Neural cell (in vitro differentiated cells): ENCODE measurements around the gene ARL8A. TPM values are rescaled to one million over a fixed set of nuclear protein-coding genes. Genes with fewer than 3 reads are reported as not detected.

Experiments
- H2AFZ ChIP-seq: fragments of 200-600, 300-800 bp; sonication (generic), shearing (Covaris generic); 2 replicates; pipeline ENCODE4 v1.6.0; 2014; ENCODE audit warnings: low read depth, mild to moderate bottlenecking, antibody characterized with exemption, low read length, moderate library complexity
- H3F3A ChIP-seq: fragments of 200-600 bp; shearing (Covaris generic); 2 replicates; pipeline ENCODE4 v1.6.1; 2016; ENCODE audit warnings: mild to moderate bottlenecking, moderate library complexity, mixed read lengths, antibody characterized with exemption, low read length; ENCODE audit not compliant: insufficient read depth, poor library complexity, severe bottlenecking
- H3K27ac ChIP-seq: fragments of 200-600, 300-800 bp; sonication (generic), shearing (Covaris generic); 2 replicates; pipeline ENCODE4 v1.5.1; 2014; ENCODE audit warnings: mild to moderate bottlenecking, low read length, moderate library complexity
- H3K27me3 ChIP-seq: fragments of 300-800, 200-600 bp; sonication (generic), shearing (Covaris generic); 2 replicates; pipeline ENCODE4 v1.6.0; 2014; ENCODE audit warnings: mild to moderate bottlenecking, low read depth, low read length, moderate library complexity; ENCODE audit not compliant: insufficient read depth
- H3K36me3 ChIP-seq: fragments of 300-800, 200-600 bp; sonication (generic), shearing (Covaris generic); 2 replicates; pipeline ENCODE4 v1.5.1; 2014; ENCODE audit warnings: mild to moderate bottlenecking, antibody characterized with exemption, low read length, moderate library complexity; ENCODE audit not compliant: insufficient read depth
- H3K4me2 ChIP-seq: fragments of 300-800, 200-600 bp; sonication (generic), shearing (Covaris generic); 2 replicates; pipeline ENCODE4 v1.6.0; 2014; ENCODE audit warnings: mild to moderate bottlenecking, low read length
- H3K4me3 ChIP-seq: fragments of 300-800, 200-600 bp; sonication (generic), shearing (Covaris generic); 2 replicates; pipeline ENCODE4 v1.5.1; 2014; ENCODE audit warnings: mild to moderate bottlenecking, low read length, moderate library complexity
- H3K79me2 ChIP-seq: fragments of 200-600 bp; shearing (Covaris generic); replicated peaks from 2 replicates; pipeline ENCODE4 v1.6.0; 2014; ENCODE audit warnings: mild to moderate bottlenecking, low read length, moderate library complexity; ENCODE audit not compliant: insufficient read depth
- H3K9ac ChIP-seq: fragments of 300-800, 200-600 bp; sonication (generic), shearing (Covaris generic); 2 replicates; pipeline ENCODE4 v1.6.1; 2016; ENCODE audit warnings: mild to moderate bottlenecking, low read length, mixed read lengths
- H3K9me2 ChIP-seq: fragments of 200-600 bp; shearing (Covaris generic); 2 replicates; pipeline ENCODE4 v1.6.1; 2016; ENCODE audit warnings: mild to moderate bottlenecking, low read length, mixed read lengths; ENCODE audit not compliant: insufficient read depth
- H3K9me3 ChIP-seq: fragments of 200-600, 300-800 bp; sonication (generic), shearing (Covaris generic); 2 replicates; pipeline ENCODE4 v1.6.1; 2016; ENCODE audit warnings: mild to moderate bottlenecking, mixed run types, low read length, moderate library complexity, mixed read lengths
- H4K20me1 ChIP-seq: fragments of 200-600 bp; shearing (Covaris generic); 2 replicates; pipeline ENCODE4 v1.6.1; 2016; ENCODE audit warnings: mild to moderate bottlenecking, mixed run types; ENCODE audit not compliant: insufficient read depth
- EP300 ChIP-seq: fragments of 450-650 bp; conservative IDR thresholded peaks from 2 replicates; pipeline ENCODE4 v1.6.1; 2014; ENCODE audit warnings: antibody characterized with exemption, mild to moderate bottlenecking, moderate library complexity; ENCODE audit not compliant: poor library complexity, severe bottlenecking
- EZH2 ChIP-seq: fragments of 200-600, 300-800 bp; shearing (Covaris generic), sonication (generic); IDR thresholded peaks from 2 replicates; pipeline ENCODE4 v1.6.1; 2014; ENCODE audit warnings: antibody characterized with exemption, low read length, borderline replicate concordance, mild to moderate bottlenecking; ENCODE audit not compliant: insufficient read depth, poor library complexity, severe bottlenecking
- MXI1 ChIP-seq: fragments of 450-650 bp; conservative IDR thresholded peaks from 2 replicates; pipeline ENCODE4 v1.6.1; 2014; ENCODE audit warnings: antibody characterized with exemption, mild to moderate bottlenecking; ENCODE audit not compliant: poor library complexity, severe bottlenecking
- POLR2AphosphoS5 ChIP-seq: IDR thresholded peaks from 2 replicates; pipeline ENCODE4 v1.6.1; 2012
- RAD21 ChIP-seq: fragments of 450-650 bp; conservative IDR thresholded peaks from 2 replicates; pipeline ENCODE4 v1.6.1; 2014; ENCODE audit warnings: antibody characterized with exemption, mild to moderate bottlenecking, moderate library complexity
- SMC3 ChIP-seq: fragments of 450-650 bp; conservative IDR thresholded peaks from 2 replicates; pipeline ENCODE4 v1.6.1; 2014; ENCODE audit warnings: antibody characterized with exemption, mild to moderate bottlenecking, moderate library complexity; ENCODE audit not compliant: poor library complexity
- TAF1 ChIP-seq: IDR thresholded peaks from 2 replicates; pipeline ENCODE4 v1.6.1; 2012; ENCODE audit warnings: low read depth
- polyA minus RNA-seq: library from RNA; depleted of rRNA, polyadenylated mRNA; stranded (reverse); fragments of >200 nt; gene quantifications from 2 replicates; pipeline ENCODE4 v1.2.3, GENCODE V29; 2014
- polyA plus RNA-seq: library from polyadenylated mRNA; depleted of rRNA; stranded (reverse); fragments of >200 nt; gene quantifications from 2 replicates; pipeline ENCODE4 v1.2.3, GENCODE V29; 2014
- TF ChIP-seq, protein P1 (sequence below): IDR thresholded peaks from 2 replicates; pipeline ENCODE4 v1.6.1; 2012; ENCODE audit warnings: borderline replicate concordance
- TF ChIP-seq, protein P2 (sequence below): fragments of 450-650 bp; IDR thresholded peaks from 2 replicates; pipeline ENCODE4 v1.5.1; 2014; ENCODE audit warnings: antibody characterized with exemption, mild to moderate bottlenecking, moderate library complexity; ENCODE audit not compliant: poor library complexity, severe bottlenecking

ARL8A gene
- 82.9 and 89.4 TPM in 2 replicates for polyA plus RNA-seq
- polyA minus RNA-seq, result 70.4 and 73.5 TPM in 2 replicates

DNA sequence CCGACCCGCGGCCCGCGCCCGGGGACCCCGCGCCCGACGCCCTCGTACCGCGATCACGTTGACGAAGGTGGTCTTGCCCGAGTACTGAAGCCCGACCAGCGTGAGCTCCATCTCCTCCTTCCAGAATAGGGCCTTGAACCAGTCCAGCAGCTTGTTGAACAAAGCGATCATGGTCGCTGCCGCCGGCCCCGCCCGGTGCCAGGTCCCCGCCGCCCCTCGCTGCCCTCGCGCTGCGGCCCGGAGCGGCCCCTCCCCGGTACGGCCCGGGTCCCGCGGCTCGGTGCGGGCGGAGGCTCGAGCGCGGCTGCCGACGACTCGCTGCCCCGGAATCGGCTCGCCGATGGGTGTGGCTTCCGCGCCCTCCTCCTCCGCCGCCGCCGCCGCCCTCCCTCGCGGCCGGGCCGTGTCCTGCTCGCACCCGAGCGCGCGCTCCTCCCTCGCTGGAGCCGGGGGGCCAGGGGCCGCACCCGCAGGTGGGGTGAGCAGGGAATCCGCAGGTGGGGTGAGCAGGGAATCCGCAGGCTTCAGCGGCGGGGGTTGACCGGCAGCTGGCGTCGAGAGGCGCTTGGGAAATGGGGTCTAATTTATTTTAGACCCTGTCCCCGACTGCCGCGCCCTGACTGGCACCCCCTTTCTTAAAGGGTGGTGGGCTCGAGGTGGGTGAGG, at the start of gene ARL8A:
ARL8A (minus strand) TSS at position 336 of the 666 bp plus-strand sequence; CDS start at position 171, 165 bp downstream.
- Histone ChIP-seq H3F3A (no peaks in the 10 kb centered on the region), H3K9me2 (no peaks in the 10 kb centered on the region), H3K4me3 (peak within 1 kb of the TSS; percentile 95), H3K27me3 (no peaks in the 10 kb centered on the region), H3K4me2 (peak within 1 kb of the TSS; percentile 86), H2AFZ (peak within 1 kb of the TSS; percentile 85), H3K9ac (peak within 1 kb of the TSS; percentile 89), H4K20me1 (peaks cover 8% of the 10 kb centered on the region), H3K9me3 (no peaks in the 10 kb centered on the region), H3K36me3 (no peaks in the 10 kb centered on the region), H3K79me2 (peaks cover 37% of the 10 kb centered on the region), H3K27ac (peak within 1 kb of the TSS; percentile 37)
- TF ChIP-seq POLR2AphosphoS5, result peak; percentile 82
- TF ChIP-seq, protein P1, sequence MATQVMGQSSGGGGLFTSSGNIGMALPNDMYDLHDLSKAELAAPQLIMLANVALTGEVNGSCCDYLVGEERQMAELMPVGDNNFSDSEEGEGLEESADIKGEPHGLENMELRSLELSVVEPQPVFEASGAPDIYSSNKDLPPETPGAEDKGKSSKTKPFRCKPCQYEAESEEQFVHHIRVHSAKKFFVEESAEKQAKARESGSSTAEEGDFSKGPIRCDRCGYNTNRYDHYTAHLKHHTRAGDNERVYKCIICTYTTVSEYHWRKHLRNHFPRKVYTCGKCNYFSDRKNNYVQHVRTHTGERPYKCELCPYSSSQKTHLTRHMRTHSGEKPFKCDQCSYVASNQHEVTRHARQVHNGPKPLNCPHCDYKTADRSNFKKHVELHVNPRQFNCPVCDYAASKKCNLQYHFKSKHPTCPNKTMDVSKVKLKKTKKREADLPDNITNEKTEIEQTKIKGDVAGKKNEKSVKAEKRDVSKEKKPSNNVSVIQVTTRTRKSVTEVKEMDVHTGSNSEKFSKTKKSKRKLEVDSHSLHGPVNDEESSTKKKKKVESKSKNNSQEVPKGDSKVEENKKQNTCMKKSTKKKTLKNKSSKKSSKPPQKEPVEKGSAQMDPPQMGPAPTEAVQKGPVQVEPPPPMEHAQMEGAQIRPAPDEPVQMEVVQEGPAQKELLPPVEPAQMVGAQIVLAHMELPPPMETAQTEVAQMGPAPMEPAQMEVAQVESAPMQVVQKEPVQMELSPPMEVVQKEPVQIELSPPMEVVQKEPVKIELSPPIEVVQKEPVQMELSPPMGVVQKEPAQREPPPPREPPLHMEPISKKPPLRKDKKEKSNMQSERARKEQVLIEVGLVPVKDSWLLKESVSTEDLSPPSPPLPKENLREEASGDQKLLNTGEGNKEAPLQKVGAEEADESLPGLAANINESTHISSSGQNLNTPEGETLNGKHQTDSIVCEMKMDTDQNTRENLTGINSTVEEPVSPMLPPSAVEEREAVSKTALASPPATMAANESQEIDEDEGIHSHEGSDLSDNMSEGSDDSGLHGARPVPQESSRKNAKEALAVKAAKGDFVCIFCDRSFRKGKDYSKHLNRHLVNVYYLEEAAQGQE, result peak; percentile 20
- no peak for TF ChIP-seq MXI1

DNA sequence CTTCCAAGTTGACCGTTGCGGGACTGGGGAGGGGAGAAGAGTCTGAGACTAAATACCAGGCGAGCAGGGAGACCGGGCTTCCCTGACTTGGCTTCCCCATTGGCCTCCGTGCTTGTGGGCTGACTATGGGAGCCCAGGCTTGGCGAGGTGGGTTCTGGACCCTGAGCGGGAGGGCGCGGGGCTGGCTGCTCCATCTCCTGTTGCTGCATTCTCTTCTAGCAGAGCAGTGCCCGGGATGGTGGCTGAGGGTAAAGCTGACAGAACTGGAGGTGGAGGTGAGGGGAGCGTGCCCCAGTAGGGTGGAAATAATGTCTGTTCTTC, 49.8 kb upstream of the ARL8A start:
- Histone ChIP-seq H3K4me3 (no peak overlapping the region), H4K20me1 (no peaks in the 10 kb centered on the region), H3F3A (no peaks in the 10 kb centered on the region), H3K9me2 (no peaks in the 10 kb centered on the region), H3K9me3 (no peaks in the 10 kb centered on the region), H3K9ac (no peak overlapping the region), H3K79me2 (no peaks in the 10 kb centered on the region), H3K27me3 (peaks cover 34% of the 10 kb centered on the region), H3K27ac (no peak overlapping the region), H2AFZ (no peak overlapping the region), H3K36me3 (no peaks in the 10 kb centered on the region), H3K4me2 (no peak overlapping the region)
- TF ChIP-seq, protein P1, result no peak
- TF ChIP-seq SMC3 (no peak), MXI1 (no peak), EP300 (no peak), RAD21 (no peak), TAF1 (no peak), EZH2 (no peak), POLR2AphosphoS5 (no peak)
- TF ChIP-seq, protein P2, sequence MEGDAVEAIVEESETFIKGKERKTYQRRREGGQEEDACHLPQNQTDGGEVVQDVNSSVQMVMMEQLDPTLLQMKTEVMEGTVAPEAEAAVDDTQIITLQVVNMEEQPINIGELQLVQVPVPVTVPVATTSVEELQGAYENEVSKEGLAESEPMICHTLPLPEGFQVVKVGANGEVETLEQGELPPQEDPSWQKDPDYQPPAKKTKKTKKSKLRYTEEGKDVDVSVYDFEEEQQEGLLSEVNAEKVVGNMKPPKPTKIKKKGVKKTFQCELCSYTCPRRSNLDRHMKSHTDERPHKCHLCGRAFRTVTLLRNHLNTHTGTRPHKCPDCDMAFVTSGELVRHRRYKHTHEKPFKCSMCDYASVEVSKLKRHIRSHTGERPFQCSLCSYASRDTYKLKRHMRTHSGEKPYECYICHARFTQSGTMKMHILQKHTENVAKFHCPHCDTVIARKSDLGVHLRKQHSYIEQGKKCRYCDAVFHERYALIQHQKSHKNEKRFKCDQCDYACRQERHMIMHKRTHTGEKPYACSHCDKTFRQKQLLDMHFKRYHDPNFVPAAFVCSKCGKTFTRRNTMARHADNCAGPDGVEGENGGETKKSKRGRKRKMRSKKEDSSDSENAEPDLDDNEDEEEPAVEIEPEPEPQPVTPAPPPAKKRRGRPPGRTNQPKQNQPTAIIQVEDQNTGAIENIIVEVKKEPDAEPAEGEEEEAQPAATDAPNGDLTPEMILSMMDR, result no peak
